LoVo (cell line): ENCODE data around the gene PPARG.
A peak's percentile ranks its signal among the peaks of the same experiment; 100 is the strongest.
"Not testable (repeated sequence)": the region's sequence is repeated elsewhere in the genome, so short reads cannot be mapped to it uniquely, and the experiment has no call there.

Experiments used
- DNase-seq: peaks from one replicate; pipeline ENCODE4 v3.0.0-alpha.2; 2016; ENCODE audit warnings: low spot score

Gene PPARG

DNA sequence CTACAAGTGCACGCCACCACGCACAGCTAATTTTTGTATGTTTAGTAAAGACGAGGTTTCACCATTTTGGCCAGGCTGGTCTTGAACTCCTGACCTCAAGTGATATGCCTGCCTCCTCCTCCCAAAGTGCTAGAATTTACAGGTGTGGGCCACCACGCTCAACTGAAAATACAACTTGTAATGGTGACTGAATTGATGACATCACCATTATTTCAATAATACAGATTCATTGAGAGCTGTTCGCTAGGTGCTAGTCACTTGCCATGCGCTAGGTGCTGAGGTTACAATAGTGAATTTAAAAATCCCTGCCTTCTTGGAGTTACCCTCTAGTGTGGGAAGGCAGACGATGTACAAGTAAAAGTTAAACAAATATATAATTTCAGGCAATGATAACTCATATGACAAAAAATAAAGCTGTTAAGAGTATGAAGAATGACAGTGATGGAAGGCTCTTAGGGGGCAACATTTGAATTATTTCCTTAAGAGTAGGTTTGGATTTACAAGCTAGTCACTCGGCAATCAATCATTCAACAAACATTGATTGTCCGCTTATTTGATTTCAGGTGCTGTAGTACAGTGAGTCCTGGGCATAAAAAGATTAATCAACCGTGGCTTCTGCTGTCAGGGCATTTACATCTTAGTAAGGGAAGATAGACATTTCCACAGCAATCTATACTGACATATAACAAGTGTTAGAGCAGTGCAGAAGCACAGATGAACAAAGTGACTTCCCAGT is 9.1 kb upstream of the PPARG start:
- no peak for DNase-seq

DNA sequence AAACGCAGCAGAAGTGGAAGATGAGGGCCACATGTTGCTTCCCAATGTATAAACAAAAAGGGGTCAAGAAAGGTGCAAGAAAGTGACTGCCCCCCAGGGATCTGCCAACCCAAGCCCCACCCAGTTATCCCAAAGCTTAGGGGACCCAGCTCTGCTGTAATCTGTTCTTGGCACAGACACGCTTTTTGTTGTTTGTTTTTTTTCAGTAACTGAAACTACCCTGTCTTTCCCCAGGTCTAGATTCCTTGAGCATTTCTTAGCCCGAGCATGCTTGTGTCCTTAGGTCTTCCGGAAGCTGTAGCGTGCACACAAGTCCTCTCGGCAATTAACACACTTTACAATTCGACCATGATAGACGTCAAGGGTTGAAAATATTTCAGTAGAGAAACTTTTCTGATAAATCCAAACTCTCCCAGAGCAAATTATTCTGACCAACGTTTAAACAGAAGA is 8.5 kb upstream of the PPARG start:
- DNase-seq = no peak

DNA sequence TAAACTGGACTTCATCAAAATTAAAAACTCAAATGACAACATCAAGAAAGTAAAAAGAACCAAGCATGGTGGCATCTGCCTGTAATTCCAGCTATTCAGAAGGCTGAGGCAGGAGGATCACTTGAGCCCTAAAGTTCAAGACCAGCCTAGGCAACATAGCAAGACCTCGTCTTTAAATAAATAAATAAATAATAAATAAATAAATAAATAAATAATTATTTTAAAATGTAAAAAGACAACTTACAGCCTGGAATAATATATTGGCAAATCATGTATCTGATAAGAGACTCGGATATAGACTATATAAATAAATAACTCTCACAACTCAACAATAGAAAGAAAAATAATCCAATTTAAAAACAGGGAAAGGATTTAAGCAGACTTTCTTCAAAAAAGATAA is 4.3 kb upstream of the PPARG start:
- DNase-seq = no peak

DNA sequence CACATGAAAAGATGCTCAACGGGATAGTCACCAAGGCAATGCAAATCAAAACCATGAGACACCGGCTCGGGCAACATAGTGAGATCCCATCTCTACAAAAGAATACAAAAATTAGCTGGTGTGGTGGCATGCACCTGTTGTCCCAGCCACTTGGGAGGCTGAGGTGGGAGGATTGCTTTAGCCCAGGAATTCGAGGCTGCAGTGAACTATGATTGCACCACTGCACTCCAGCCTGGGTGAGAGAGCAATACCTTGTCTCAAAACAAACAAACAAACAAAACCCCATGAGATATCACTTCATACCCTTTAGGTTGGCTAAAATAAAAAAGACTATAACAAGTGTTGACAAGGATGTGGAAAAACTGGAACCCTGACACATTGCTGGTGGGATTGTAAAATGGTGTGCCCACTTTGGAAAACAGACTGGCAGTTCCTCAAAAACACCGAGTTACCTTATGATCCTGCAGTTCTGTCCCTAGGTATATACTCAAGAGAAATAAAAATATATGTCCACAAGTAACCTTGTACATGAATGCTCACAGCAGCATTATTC is 3.8 kb upstream of the PPARG start:
- no peak for DNase-seq

DNA sequence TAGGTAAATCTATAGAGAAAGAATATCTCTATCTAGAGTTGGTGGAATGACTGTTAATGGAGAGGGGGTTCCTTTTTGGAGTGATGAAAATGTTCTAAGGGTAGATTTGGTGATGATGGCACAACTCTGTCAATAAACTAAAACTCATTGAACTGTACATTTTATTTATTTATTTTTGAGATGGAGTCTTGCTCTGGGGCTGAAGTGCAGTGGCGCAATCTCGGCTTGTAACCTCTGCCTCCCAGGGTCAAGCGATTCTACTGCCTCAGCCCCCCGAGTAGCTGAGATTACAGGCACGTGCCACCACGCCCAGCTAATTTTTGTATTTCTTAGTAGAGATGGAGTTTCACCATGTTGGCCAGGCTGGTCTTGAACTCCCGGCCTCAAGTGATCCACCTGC is 3.1 kb upstream of the PPARG start:
- DNase-seq = not testable (repeated sequence)

DNA sequence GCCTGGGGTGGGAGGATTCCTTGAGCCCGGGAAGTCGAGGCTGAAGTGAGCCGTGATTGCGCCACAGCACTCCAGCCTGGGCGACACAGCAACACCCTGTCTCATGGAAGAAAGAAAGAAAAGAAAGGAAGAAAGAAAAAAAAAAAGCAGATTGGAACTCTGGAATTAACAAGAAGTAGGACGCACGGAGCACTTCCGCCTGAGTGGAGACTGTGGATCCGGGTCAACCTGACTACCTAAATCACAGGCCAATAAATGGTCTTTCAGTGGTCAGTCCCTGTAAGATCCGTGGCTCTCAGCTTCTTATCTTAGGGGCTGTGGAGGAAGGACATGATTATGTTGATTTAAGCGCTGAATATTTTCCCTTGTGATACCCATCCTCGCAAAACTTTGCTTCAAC is 2.4 kb upstream of the PPARG start:
- no peak for DNase-seq

DNA sequence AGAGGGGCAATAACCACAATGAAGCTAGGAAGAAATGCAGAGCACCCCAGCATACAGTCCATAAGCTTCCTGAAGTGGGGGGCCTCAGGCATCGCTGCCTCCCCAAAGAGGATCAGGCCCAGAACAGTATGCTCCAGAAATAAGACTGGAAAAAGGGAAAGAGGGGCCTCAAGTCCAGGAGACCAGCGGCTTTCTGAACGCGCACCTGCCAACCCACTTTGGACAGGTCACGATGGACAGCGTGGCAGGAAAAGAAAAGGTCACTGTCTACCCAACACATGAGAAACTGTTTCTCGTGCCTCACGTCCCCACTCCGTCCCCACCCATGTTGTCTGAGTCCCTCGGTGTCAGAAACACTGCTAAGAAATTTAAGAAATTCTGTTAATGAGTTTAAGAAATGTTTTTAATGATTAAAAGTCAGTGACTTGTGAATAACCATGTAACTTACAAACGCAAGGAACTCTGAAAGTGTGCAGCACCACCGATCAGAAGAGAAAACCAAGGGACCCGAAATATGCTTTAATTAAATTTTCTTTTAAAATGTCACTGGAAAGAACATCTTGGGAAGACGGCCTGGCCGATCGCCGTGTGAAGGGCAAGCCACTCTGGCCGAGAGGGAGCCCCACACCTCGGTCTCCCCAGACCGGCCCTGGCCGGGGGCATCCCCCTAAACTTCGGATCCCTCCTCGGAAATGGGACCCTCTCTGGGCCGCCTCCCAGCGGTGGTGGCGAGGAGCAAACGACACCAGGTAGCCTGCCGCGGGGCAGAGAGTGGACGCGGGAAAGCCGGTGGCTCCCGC is 1.7 kb upstream of the PPARG start:
- DNase-seq = peak; percentile 42

DNA sequence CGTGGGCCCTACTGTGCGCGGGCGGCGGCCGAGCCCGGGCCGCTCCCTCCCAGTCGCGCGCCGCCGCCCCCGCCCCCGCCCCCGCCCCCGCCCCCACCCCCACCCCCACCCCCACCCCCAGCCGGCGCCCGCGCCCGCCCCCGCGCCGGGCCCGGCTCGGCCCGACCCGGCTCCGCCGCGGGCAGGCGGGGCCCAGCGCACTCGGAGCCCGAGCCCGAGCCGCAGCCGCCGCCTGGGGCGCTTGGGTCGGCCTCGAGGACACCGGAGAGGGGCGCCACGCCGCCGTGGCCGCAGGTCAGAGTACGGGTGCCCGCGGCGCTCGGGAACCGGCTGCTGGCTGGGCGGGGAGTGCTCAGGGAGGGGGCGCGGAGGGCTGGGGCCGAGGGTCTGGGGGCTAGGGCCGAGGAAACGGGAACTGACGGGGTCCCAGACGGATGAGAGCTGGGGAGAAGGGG is 1.1 kb upstream of the PPARG start:
- DNase-seq = peak; percentile 49

DNA sequence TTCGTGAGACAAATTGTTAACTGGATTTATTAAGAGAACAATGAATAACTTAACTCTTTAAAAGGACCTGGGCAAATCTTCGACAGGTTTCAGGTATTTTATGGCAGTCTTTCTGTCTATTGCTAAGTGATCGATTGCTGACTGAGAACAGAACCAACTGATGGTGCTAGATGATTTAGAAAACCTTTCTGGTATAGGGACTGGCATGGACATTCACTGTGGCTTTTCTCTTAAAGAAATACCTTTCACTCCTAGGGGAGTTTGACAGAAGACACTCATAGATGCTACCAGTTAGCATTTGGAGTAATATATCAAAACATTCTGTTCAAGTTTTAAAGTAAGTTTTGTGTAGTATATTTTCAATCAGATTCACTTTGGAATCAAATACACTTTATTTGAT is 654 bp downstream of the PPARG start:
- DNase-seq = no peak

DNA sequence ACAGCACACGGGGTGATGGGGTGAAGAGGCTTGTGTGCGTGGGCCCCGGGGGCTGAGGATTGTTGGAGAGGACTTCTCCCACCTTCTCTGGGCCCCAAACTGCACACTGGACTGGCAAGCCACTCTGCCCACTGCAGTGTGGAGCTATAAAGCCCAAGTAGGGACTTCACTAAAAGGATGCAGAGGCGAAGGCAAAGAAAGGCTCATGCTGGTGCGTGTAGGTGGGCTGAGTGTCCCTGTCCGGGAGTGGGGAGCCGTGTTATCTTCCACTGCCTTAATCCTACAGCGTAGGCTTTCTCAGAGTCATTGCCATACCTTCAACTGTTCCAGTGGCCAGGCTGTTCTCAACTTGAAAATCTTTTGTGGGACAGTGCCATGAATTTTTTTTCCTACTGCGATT is 3.9 kb downstream of the PPARG start:
- DNase-seq = no peak

DNA sequence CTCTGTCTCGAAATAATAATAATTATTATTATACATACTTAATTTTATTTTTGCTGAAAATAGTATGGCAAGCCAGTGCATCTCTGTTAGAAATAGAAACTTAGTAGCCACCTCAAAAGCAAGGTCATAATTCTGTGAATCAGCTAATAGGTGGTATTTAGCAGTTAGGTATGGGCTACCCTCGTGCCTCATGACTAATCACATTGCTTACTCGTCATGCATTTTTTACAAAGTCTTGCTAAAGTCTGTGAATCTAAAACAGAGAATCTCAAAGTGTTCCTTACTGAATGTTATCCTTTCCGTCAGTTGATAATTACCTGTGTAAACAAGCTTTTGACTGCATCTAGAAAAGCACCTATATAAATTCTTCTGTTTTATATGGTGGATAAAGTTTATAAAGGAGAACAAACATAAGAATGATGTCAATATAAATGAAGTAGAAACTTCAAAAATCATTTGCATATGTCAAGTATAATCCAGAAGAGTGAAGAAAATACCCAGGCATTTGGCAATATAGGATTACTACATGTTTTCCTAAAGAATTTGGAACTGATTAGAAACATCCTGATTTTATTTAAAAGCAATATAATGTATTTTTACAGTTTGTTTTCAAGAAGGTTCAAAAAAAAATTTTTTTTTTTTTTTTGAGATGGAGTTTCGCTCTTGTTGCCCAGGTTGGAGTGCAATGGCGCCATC is 6.2 kb downstream of the PPARG start:
- DNase-seq = no peak

DNA sequence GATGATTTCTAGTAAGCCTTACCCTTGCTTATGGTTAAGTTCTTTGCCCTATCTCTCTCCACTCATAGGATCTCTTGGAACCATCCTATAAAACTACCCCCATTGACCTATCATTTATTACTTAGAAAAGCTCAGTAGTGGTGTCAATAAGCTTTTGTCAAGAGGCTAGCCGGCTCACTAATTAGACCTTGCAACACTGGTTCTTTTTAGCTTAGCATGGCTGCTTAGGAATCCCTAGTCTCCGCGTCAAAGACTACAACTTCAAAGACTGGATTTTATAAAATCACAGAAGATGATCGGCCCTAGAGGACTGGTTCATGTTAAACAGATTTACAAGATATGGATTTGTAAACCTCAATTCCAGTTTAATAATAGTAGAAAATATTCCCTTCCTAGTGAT is 7.6 kb downstream of the PPARG start:
- no peak for DNase-seq

DNA sequence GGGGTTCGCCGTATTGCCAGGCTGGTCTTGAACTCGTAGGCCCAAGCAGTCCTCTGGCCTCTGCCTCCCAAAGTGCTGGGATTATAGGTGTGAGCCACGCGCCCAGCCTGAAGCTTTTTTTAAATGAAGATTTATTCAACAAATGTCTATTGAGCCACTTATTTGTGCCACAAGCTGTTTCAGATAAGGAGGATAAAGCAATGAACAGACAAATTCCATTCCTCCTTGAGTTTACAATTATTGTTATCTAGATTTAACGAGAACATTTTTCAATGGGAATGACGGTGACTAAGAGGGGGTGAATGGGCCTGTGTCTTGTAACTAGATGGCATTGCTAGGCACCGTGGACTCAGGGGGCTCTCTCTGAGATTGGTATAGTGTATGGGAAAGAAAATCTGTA is 10.2 kb downstream of the PPARG start:
- DNase-seq = peak; percentile 74

DNA sequence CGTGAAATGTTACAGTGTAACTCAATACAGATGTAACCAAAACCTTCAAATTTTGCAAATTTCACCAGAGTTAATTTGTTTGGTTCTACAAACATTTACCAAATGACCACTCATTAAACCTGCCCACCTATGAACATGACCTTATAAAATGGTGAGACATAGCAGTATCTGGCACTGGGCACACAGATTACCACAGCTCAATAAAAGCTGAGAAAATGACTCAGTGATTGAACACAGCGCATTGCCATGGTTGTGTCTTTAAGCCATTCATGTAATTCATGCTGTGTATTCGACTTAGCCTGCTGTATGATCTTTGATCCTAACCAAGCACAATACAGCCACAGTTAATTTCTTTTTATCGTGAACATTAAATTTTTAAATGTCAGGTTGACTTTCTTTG is 11.3 kb downstream of the PPARG start:
- peak; percentile 82 for DNase-seq

DNA sequence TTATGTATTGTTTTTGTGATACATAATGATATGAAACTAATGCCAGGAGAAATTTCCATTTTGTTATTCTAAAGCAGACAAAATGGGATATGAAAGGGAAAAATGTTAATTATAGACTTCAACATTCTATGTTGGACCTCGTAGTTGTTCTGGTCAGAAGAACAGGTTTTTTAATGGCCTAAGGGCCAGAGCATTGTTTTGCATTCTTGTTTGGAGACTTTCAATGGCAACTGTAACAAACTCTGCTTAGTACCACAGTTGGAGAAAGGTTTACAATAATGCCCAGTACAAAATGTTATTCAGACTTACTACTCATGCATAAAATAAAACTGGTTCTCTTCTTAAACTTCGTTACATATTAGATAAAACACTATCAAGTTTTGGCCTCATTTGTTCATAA is 12.2 kb downstream of the PPARG start:
- no peak for DNase-seq

DNA sequence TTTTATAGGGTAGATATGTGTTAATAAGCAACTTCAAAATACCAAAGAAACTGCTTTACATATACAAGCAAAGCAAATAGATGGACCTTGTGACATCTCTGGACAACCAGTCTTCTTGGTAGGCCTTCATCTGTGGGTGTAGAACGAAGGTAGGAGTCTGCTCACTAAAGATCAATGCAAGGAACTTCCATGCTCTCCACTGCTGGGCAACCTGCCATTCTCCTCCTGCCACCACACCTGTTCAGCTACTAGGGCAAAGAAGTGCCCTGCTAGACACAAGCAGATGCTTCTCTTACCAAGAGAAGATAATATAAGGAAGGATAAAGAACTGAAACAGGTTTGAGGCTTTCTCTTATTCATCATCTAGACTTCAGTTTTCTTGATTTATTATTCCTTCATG is 12.6 kb downstream of the PPARG start:
- DNase-seq = no peak

DNA sequence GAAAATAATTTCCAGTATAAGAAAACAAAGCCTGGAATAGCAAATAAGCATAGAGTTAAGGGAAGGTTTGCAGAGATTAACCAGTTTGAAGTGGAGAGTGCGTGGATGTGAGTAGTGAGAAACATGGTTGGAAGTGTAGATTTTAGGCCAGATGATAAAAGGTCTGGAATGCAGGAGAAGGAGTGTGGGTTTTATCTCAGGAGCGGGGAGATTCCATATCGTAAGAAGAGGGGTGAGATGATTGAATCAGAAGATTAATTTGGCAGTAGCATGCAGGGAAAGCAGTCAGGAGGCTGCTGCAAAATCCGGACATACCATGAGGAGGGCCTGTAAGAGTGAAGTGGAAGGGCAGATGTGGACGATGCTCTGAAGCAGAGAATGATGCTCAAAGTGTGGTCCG is 13.7 kb downstream of the PPARG start:
- no peak for DNase-seq

DNA sequence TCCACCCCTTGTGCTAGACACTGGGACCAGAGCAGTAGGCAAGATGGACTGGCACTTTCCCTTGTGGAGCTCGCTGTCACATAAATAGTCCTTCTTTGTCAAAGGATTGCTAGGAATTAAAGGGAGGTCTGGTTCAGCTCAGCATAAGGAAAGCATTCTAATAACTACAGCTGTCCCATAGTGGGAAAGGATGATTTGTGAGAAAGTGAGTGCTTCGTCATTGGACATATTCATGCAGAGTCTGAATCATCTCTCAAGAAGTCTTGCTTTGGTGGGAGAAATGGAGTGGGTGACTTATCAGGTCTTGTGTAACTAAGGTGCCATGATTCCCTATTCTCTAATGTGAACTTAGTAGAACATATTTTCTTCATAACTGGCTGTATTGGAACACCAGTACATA is 14.7 kb downstream of the PPARG start:
- DNase-seq = no peak

DNA sequence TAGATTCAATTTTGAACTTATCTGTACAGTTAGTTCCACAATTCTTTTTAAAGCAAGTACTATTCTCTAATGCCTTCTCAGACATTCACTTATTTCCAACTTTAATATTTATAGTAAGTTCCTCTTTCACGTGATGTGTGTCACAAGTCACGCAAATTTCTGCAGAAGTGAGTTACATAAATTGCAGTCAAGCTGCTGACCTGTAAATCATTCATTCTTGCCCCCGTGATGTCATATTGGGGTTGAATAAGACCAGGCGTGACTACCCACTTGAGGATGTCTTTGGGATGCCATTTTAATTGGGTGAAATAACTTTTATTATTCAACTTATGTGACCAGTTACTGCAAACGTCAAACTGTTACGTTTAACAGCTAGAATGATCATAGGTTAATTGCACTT is 15.1 kb downstream of the PPARG start:
- no peak for DNase-seq

DNA sequence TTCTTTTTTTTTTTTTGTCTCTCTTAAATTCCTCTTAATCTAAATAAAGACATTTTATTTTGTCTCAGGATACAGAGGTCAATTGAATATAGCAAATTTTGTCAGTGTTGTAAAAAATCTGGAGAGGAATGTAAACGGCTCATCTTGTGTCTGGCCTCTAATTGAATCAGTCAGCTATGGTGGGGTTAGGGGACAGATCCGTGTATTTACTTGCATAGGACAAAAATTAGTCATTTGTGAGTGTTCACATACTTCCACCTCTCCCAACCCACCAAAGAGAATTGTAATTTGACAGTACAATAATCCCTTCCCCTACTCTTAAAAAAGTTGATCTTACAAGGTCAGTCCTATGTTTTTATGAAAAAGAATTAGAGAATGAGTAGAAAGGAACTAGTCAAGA is 18.3 kb downstream of the PPARG start:
- DNase-seq = no peak

DNA sequence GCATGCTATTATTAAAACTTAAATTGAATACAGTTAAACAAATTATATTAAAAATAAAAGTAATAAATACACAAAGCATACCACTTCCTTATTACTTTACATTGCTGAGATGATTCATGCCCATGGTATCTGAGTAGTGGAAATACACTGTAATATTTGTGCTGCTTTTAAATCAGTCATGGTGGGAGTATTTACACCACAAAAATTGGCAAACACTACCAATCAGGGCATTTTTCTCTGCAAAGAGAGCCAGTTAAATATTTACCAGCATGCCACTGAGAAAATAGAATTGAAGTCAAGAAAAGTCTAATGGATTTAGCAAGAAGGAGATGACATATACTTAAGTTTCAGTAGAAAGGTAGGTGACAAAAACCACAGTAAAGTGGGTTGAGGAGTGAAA is 19.6 kb downstream of the PPARG start:
- peak; percentile 89 for DNase-seq

DNA sequence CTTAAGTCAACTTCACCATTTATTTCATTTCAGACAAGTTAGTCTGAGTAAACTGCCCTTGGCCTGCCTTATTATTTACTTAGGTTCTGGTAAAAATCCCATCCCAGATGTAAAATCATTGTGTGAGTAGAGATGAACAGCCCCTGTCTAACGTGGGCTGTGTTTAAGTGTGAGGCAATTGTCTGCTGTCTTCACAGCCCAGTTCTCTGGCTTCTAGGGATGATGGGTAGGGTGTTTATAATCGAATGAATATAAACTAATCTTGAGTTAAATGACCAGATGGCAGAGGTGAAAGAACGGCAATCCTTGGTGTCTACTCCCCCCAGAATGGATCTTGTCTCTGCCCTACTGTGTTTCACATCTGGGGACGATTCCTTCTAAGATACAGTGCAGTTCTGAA is 20.8 kb downstream of the PPARG start:
- DNase-seq = no peak

DNA sequence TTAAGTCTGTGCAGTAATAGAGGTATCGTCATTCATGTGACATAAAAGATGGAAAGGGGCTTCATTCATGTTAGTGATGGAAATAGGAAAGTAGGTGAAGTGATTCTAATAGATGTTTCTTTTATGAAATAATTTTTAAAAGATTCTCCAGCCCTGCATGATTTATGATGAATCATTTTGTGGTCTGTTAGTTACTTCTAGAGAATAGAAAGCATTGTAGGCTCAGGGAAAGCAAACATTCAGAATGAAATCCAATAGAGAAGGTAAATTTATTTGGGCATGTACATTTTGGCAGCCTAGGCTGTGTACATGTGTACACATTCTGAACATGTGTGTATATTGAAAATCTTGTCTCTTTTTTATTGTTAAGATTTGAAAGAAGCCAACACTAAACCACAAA is 23.1 kb downstream of the PPARG start:
- DNase-seq = no peak
